Fibroblast of skin of back (primary cell): ENCODE results near the gene TRMT2B.
"Not testable (repeated sequence)": the region's sequence is repeated elsewhere in the genome, so short reads cannot be mapped to it uniquely, and the experiment has no call there.

ENCODE experiments used
- DNase-seq: peaks from one replicate; pipeline ENCODE4 v3.0.0-alpha.2; 2013

Gene TRMT2B

GRCh38 chrX:101009090-101009489 is 42.8 kb downstream of the TRMT2B start:
- DNase-seq = peak; percentile 60

GRCh38 chrX:100999451-100999850 is 52.5 kb downstream of the TRMT2B start:
- DNase-seq = no peak

- peak; percentile 74 for DNase-seq
Measured at GRCh38 chrX:100995469-100995868, 56.4 kb downstream of the TRMT2B start.

- peak; percentile 6 for DNase-seq
Measured at GRCh38 chrX:100994352-100995281, 57.3 kb downstream of the TRMT2B start.

- DNase-seq = no peak
Measured at GRCh38 chrX:100990139-100990538, 61.8 kb downstream of the TRMT2B start.

- DNase-seq = no peak
Measured at GRCh38 chrX:100984818-100985217, 67.1 kb downstream of the TRMT2B start.

DNA sequence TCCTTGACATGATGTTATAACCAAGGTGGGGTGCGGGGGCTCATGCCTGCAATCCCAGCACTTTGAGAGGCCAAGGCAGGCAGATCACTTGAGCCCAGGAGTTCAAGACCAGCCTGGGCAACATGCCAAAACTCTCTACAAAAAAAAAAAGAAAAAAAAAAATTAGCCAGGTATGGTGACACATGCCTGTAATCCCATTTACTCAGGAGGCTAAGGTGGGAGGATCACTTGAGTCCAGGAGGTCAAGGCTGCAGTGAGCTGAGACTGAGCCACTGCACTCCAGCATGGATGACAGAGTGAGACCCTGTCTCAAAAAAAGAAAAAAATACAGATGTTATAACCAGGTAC is 70.4 kb downstream of the TRMT2B start:
- not testable (repeated sequence) for DNase-seq

DNA sequence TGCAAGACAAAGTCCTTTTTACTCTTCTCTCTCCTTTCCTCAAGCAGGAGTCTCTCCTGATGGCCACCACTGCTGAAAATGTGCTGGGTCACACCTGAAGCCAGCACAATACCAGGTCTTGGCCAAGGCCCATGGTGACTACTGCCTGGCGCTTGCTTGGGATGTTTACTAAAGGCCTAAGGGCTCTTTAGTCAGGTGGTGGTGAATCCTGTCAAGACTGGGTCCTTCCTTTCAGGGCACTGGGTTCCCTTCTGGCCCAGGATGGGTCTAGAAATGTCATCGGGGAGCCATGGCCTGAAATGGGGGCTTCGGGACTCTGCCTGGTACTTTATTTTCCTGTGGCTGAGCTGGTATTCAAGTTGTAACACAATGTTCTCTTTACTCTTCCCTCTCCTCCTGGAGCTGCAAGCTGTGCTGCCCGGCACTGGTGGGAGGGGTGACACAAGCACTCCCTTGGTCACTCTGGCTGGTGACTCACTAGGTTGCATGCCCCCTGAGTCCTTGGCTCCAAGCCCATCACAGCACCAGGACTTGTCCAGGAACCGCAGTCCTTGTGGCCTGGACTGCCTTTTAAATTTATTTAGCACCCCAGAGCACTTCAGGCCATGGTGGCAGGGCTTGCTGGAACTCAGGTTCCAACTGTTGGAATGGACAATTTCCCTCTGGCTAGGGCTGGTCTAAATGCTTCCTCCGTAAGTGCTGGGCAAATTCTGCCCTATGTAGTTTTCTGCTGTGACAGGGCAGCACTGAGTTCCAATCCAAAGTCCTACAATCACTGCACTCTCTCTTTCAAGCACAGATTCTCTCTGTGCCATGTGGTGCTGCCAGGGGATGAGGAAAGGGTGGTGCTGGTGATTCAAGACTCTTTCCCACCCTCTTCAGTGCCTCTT is 71.1 kb downstream of the TRMT2B start:
- peak; percentile 52 for DNase-seq

DNA sequence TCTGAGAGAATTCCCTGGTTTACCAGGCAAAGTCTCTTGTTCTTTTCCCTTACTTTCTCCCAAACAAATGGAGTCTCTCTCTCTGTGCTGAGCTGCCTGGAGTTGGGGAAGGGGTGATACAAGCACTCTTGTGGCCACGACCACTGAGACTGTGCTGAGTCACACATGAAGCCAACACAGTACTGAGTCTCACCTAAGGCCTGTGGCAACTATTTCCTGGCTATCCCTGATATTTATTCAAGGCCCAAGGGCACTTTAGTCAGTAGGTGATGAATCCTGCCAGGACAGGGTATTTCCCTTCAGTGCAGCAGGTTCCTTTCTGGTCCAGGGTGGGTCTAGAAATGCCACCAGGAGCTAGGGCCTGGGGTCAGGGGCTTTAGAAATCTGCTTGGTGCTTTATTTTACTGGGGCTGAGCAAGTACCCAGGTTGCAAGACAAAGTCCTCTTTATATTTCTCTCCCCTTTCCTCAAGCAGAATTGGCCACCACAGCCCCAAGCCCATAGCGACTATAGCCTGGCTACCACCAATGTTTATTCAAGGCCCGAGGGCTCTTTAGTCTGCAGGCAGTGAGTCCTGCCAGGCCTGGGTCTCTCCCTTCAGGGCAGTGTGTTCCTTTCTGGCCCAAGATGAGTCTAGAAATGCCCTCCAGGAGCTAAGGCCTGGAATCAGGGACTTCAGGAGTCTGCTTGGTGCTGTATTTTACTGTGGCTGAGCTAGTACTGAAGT is 71.9 kb downstream of the TRMT2B start:
- DNase-seq = no peak

- no peak for DNase-seq
Measured at GRCh38 chrX:100976211-100976610, 75.7 kb downstream of the TRMT2B start.

DNA sequence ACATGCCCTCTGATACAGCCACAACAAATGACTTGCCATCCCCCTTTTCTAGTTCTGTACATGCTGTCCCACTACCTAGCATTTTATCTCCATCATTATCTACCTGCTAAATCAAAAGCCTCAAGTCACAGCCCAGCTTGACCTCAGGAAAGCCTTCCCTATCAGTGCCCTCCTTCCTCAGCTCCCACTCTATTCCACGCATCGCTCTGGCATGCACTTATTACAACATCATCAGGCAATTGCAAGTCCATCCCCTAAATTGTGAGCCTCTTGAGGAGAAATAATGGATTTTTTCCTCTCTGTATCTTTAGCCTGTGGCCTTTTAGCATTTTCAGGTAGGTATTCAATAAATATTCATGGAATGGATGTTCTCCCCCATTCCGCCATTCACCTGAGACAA is 76.7 kb downstream of the TRMT2B start:
- no peak for DNase-seq

DNA sequence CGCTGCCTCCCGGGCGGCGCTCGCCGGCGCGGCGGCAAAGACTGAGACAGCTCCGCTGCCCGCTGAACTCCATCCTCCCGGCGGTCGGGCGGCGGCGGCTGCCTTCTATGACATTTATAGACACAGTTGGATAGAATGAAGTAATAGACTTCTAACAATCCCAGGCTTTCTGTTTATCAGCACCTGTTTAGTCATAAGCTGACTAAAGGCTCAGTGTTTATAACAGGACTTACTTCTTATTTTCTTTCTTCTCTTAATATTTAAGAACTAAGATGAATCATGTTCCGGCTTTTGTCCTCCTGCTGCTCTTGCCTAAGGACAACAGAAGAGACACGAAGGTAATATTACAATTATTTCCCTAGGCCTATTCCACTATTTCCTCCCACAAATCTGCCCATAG is 78.5 kb downstream of the TRMT2B start:
- DNase-seq = no peak

DNA sequence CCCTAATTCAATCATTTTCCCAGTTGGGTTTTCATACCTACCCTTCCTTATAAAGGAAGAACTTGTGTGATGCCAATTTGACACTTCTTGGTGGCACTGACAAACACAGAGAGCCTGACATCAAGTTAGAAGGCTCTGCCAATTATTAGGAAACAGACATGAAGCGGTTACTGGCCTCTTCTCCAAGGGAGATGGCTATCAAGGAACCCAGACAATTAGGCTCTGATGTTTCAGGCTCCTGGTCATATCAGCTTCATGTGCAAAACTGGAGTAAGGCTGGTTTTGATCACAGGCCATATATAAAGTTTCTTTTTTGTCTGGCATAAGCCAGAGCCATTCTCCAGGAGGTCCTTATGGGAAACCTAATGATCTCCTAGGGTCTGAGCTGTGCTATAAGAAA is 82.0 kb downstream of the TRMT2B start:
- no peak for DNase-seq

- no peak for DNase-seq
Measured at GRCh38 chrX:100969408-100969807, 82.5 kb downstream of the TRMT2B start, which contains the start of gene ARL13A. Gene ARL13A, plus strand, starts transcription at chrX:100969708. Its CDS starts 3,982 bp downstream, at chrX:100973690.

DNA sequence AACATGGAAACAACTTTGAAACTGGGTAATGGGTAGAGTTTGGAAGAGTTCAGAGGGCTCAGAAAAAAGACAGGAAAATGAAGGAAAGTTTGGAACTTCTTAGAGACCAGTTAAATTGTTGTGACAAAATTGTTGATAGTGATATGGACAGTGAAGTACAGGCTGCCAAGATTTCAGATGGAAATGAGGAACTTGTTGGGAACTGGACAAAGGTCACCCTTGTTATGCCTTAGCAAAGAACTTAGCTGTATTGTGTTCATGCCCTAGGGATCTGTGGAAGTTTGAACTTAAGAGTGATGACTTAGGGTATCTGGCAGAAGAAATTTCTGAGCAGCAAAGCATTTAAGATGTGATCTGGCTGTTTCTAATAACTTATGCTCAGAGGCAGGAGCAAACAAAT is 87.5 kb downstream of the TRMT2B start:
- no peak for DNase-seq

DNA sequence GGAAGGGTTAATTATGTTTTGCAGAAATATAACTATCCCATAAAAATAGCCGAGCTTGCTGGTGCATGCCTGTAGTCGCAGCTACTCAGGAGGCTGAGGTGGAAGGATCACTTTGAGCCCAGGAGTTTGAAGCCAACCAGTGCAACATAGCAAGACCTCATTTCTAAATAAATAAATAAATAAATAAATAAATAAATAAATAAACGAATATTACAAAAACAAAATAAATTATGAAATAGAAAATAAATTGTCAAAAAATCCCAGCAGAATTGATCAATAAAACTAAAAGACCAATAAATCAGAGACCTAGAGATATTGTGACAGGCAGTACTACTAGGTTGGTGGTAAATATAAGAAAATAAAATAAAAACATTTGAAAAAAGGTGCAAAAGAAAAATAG is 89.1 kb downstream of the TRMT2B start:
- no peak for DNase-seq
